CD4-positive, alpha-beta T cell treated with Interleukin-17A for 4 hours (primary cell): ENCODE data around the gene NAT16.
"Not testable (repeated sequence)": the region's sequence is repeated elsewhere in the genome, so short reads cannot be mapped to it uniquely, and the experiment has no call there.

Source experiments
- DNase-seq: peaks from one replicate; pipeline ENCODE4 v3.0.0-alpha.2; 2020; ENCODE audit warnings: mixed read lengths

The NAT16 gene

GRCh38 chr7:101201695-101202602 is 21.9 kb upstream of the NAT16 start:
- no peak for DNase-seq

DNA sequence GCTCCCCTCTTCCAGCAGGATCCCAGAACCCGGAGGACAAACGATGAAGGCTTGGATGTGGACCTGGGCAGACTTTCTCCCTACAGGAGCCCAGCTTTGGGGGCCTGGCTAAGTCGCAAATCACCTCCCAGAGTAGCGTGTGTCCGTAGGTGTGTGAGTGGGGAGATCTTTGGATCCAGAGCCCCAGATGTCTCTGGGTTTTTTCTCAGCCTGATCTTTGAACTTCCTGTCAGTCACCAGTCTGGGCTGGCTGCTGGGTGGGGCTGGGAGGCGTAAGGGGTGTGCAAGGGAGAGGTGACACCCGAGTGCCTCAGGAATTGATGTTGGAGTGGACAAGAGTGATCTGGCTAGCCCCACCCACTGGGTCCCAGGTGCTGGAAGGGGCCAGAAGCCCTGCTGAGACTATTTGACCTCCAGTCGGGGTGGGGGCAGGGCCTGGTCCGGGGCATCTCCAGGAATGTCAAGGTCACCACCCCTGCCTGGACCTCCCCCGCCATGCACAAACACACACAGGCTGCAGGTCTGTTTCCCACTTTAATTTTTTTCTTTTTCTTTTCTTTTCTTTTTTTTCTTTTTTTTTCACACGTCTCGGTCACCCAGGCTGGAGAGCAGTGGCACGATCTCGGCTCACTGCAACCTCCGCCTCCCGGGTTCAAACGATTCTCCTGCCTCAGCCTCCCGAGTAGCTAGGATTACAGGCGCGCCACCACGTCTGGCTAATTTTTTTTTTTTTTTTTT is 20.9 kb upstream of the NAT16 start, which contains the start of gene MOGAT3:
MOGAT3 (minus strand) TSS at position 175 of the 738 bp plus-strand sequence. CDS start 182 bp downstream, outside the sequence.
- no peak for DNase-seq

DNA sequence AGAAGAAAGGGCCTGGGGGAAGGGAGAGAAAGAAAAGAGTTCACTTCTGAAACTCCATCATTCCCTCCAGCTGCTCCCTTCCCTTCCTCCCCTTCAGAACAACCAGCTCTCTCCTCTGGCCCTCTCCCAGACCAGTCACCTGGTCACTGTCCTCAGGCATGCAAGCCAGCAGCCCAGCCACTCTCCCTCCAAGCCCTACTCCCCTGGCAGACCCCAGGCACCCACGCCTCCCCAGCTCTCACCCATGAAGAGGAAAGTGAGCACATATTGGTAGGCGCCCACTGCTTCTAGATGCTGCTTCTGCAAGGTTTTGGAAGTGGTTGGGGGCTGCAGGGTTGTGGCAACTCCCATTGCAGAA is 20.4 kb upstream of the NAT16 start:
- no peak for DNase-seq

DNA sequence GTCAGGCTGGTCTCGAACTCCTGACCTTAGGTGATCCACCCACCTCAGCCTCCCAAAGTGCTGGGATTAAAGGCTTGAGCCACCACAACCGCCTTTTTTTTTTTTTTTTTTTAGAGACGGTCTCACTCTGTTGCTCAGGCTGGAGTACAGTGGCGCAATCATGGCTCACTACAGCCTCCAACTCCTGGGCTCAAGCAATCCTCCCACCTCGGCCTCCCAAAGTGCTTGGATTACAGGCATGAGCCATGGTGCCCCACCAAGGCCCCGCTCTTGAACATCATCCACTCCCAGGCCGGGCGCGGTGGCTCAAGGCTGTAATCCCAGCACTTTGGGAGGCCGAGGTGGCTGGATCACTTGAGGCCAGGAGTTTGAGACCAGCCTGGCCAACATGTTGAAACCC is 19.4 kb upstream of the NAT16 start:
- not testable (repeated sequence) for DNase-seq

GRCh38 chr7:101198476-101198875 is 18.4 kb upstream of the NAT16 start:
- no peak for DNase-seq

GRCh38 chr7:101197991-101198390 is 17.9 kb upstream of the NAT16 start:
- no peak for DNase-seq

GRCh38 chr7:101195884-101196283 is 15.8 kb upstream of the NAT16 start:
- no peak for DNase-seq

- no peak for DNase-seq
Measured at GRCh38 chr7:101189109-101189508, 9.0 kb upstream of the NAT16 start.

- DNase-seq: no peak
Measured at GRCh38 chr7:101186844-101187428, 6.8 kb upstream of the NAT16 start.

DNA sequence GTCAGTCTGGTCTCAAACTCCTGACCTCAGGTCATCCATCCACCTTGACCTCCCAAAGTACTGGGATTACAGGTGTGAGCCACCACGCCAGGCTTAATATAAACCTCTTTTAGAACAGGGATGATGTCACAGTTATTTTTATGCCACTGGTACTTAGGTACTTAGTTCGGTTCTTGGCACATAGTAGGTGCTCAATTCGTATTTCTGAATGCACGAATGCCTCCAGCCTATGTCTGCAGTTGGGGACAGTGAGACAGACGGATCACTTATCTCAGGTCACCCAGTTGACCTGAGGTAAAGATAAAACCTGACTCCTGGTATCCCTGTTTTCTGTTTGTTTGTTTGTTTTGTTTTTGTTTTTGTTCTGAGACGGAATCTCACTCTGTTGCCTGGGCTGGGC is 6.1 kb upstream of the NAT16 start:
- no peak for DNase-seq

- DNase-seq: no peak
Measured at GRCh38 chr7:101185258-101185839, 5.3 kb upstream of the NAT16 start.

GRCh38 chr7:101179713-101180112 is 380 bp downstream of the NAT16 start:
- DNase-seq: no peak

DNA sequence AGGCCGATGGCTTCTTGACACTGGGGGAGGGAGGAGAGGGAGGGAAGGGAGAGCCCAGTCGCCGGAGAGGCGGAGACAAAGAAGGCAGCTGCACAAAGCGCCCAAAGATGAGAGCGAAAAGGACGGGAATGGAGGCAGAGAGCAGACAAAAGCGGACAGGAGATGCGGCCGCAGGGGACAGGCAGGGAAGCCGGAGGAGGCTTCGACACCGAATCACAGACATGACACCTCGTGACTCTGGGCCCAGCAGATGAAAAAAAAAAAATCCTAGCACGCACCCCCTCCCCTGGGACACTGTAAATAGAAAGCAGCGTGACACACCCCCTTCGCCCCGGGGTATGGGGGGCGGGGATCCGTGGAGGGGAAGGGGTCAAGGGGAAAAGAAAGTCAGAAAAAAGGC is 976 bp downstream of the NAT16 start:
- no peak for DNase-seq

- no peak for DNase-seq
Measured at GRCh38 chr7:101177644-101178043, 2.4 kb downstream of the NAT16 start.

DNA sequence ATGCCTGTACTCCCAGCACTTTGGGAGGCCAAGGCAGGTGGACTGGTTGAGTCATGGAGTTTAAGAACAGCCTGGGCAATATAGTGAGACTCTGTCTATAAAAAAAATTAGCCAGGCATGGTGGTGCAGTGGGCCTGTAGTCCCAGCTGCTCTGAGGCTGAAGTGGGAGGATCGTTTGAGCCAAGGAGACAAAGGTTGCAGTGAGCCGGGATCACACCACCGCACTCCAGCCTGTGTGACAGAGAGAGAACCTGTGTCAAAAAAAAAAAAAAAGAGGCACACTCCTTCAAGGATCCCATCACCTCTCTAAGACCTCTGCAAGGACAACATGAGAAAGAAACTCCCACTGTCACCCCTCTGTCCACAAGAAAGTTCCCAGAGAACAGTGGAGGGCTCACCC is 4.4 kb downstream of the NAT16 start:
- DNase-seq: no peak

DNA sequence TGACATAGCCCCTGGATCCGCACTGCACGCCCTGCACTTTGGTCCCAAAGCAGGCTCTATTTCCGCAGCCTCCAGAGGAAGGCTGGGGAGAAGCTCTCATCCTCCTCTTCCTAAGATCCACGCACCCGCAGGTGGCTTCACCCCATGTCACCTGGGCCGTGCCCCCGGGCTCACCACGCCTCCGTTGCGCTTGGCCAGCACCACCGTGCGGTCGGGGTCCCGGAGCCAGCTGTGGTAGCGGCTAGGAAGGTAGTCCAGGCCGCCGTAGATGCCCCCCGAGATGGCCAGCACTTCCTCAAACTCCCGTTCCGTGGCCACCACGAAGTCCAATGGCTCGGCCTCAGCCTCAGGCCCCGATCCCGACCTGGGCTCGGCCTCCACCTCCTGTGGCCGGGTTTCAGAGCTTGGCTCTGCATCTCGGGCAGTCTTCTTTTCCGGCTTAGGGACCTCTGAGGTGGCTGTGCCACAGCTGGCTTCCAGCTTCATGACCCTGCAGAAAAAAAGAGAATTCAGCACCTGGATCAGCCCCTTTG is 5.7 kb downstream of the NAT16 start:
- no peak for DNase-seq

DNA sequence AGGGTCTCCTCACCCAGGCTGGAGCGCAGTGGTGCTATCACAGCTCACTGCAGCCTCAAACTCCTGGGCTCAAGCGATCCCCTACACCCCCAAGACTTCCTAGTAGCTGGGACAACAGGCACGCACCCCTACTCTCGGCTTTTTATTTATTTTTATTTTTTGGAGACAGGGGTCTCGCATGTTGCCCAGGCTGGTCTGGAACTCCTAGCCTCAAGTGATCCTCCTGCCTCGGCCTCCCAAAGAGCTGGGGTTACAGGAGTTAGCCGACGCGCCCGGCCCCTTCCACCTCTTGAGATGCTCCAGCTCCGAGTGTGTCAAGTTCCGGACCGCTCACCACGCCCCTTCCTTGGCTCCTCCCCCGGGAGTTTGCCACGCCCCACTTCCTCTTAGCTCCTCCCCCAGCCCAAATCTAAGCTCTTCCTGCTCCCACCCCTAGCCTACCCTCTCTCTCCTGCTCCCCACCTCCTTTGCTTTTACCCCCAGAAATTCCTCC is 6.3 kb downstream of the NAT16 start:
- DNase-seq: peak; percentile 58

DNA sequence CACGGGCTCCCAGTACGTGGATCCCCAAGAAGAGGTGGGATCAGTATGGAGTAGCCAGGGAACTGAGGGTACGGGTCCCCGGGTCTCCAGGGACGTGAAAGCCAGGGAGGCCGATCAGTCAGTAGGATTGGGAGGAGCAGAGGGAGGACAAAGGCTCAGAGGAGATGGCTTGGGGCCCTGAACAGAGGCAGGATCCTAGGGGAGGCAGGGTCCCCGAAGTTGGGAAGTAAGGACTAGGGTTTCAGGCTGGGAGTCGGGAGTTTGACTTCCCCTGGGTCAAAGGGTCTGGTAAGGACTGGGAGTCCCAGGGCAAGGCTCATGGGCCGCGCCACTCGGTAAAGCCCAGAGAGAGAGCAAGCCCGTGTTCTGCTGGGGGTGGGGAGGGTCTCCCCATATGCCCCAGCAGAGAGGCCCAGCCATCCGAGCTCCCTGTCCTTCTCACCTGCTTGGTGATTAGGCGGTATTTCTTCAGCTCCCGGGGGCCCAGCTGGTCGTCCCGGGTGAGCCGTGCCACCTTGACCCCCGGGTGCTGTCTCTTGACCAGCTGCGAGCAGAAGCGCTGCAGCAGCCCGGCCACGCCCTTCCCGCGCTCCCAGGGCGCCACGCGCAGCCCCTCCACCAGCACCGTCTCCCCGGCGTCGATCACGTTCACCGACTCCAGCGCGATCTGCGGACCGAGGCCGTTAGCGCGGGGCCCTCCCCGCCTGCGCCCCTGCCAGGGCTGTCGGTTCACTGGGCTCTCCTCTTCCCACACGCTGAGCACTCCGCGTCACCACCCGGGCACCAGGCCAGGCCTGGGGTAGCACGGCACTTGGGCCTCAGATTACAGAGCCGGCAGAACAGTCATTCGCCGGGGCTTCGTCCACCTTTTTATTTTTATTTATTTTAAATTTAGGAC is 7.0 kb downstream of the NAT16 start:
- peak; percentile 24 for DNase-seq

GRCh38 chr7:101172005-101172853 is 7.9 kb downstream of the NAT16 start:
- DNase-seq: no peak

DNA sequence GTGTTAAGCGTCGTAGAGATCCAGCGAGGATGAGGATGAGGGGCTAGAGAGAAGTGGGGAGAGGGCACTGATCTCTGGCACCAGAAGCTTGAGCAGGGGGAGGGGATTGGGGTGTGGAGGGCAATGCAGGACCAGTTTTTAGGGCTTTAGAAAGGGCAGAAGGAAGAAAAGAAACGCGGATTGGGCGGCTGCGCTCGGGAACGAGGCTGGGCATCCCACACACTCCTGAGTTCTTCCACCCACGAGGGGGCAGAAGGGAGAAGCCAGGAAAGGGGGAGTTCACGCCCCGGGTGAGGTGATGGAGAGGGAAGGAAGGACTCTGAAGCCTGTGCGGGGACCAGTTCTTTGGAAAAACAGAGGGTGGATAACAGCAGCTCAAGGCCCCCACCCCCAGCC is 8.7 kb downstream of the NAT16 start:
- no peak for DNase-seq
